ENCODE results near the gene ABCA1. TPM values are rescaled to one million over a fixed set of nuclear protein-coding genes. Genes with fewer than 3 reads are reported as not detected.

ABCA1 gene
- total RNA-seq, 1 experiment from 2014 or later, result 2.3 TPM

- TF ChIP-seq EZH2phosphoT487 (IDR thresholded peaks at IDR 0.05; ENCODE audit: borderline replicate concordance, low read length), result no peak
- TF ChIP-seq EZH2 (IDR thresholded peaks at IDR 0.05; ENCODE audit: low read length, unreplicated experiment), result no peak
- TF ChIP-seq, protein P1, sequence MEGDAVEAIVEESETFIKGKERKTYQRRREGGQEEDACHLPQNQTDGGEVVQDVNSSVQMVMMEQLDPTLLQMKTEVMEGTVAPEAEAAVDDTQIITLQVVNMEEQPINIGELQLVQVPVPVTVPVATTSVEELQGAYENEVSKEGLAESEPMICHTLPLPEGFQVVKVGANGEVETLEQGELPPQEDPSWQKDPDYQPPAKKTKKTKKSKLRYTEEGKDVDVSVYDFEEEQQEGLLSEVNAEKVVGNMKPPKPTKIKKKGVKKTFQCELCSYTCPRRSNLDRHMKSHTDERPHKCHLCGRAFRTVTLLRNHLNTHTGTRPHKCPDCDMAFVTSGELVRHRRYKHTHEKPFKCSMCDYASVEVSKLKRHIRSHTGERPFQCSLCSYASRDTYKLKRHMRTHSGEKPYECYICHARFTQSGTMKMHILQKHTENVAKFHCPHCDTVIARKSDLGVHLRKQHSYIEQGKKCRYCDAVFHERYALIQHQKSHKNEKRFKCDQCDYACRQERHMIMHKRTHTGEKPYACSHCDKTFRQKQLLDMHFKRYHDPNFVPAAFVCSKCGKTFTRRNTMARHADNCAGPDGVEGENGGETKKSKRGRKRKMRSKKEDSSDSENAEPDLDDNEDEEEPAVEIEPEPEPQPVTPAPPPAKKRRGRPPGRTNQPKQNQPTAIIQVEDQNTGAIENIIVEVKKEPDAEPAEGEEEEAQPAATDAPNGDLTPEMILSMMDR (conservative IDR thresholded peaks at IDR 0.05; ENCODE audit: low read depth, low read length), result no peak
- no peaks in the 10 kb centered on the region for H3K27me3 ChIP-seq (ENCODE audit: low read length)
- no peak overlapping the region for H2AFZ ChIP-seq (ENCODE audit: low read length)
- no TSS peak for BruUV-seq (replicated peaks)
- peak overlapping the region; percentile 68 for H3K4me2 ChIP-seq (ENCODE audit: low read length)
- H3K4me1 ChIP-seq (ENCODE audit: insufficient read depth, low read length), result peaks cover 55% of the 10 kb centered on the region
- no peak overlapping the region for H3K4me3 ChIP-seq (ENCODE audit: low read length)
- no peaks in the 10 kb centered on the region for H3K36me3 ChIP-seq (ENCODE audit: low read depth, low read length)
- intact Hi-C loops (cut with micrococcal nuclease), result no loop called here
- H3K27ac ChIP-seq (ENCODE audit: low read length), result peak overlapping the region; percentile 98
- peak overlapping the region; percentile 18; the same call in 1 of the 2 replicates for H3K9ac ChIP-seq (ENCODE audit: low read length)
- H3F3A ChIP-seq (ENCODE audit: low read length, unreplicated experiment), result peaks cover 5% of the 10 kb centered on the region
- no peaks in the 10 kb centered on the region for H3K9me2 ChIP-seq (replicated peaks; ENCODE audit: low read length)
- ATAC-seq (0 out of 2 replicates have a peak, but pooled peaks have one; percentile 5), DNase-seq (peak; percentile 19)
- H3K79me2 ChIP-seq (ENCODE audit: low read length), result no peaks in the 10 kb centered on the region
- ChIA-PET POLR2A (ENCODE audit: unreplicated experiment) (interaction anchor here (0.6 kb wide), 1 partner anchor 81 kb away, joined by 3 read pairs; no protein-coding TSS in a partner anchor), CTCF (no interaction called here)
- no peaks in the 10 kb centered on the region for H3K9me3 ChIP-seq (ENCODE audit: low read length)
- no peaks in the 10 kb centered on the region for H4K20me1 ChIP-seq (ENCODE audit: low read length)
Measured at GRCh38 chr9:104871961-104872527, 55.9 kb downstream of the ABCA1 start.

DNA sequence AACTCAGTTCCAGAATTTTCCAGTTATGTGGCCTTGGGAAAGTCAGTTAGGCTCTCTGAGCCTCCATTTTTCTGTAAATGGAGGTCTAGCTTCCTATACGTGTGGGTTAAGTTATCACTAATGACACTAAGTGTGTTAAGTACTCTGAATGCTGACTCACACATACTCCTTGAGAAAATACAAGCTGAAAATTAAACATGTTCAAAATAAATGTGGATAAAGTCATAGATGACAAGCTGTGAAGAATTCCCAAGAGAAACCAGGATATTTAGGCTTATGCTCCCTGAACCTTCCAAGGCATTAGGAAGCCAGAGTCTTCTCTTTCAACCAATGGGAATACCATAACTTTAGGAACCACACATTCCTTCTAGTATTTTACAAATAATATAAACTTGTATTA is 58.1 kb downstream of the ABCA1 start:
- no TSS peak for BruUV-seq (replicated peaks)
- H3K4me2 ChIP-seq (ENCODE audit: low read length), result no peak overlapping the region
- no peaks in the 10 kb centered on the region for H3K79me2 ChIP-seq (ENCODE audit: low read length)
- peaks cover 5% of the 10 kb centered on the region for H3F3A ChIP-seq (ENCODE audit: low read length, unreplicated experiment)
- POLR2A ChIA-PET (ENCODE audit: unreplicated experiment), result no interaction called here
- H3K36me3 ChIP-seq (ENCODE audit: low read depth, low read length), result no peaks in the 10 kb centered on the region
- H4K20me1 ChIP-seq (ENCODE audit: low read length), result no peaks in the 10 kb centered on the region
- H3K27me3 ChIP-seq (ENCODE audit: low read length), result no peaks in the 10 kb centered on the region
- H3K27ac ChIP-seq (ENCODE audit: low read length), result peak overlapping the region; percentile 48; the same call in 1 of the 2 replicates
- TF ChIP-seq, protein P1 (conservative IDR thresholded peaks at IDR 0.05; ENCODE audit: low read depth, low read length), result no peak
- TF ChIP-seq EZH2phosphoT487 (IDR thresholded peaks at IDR 0.05; ENCODE audit: borderline replicate concordance, low read length), result no peak
- no peak for TF ChIP-seq EZH2 (IDR thresholded peaks at IDR 0.05; ENCODE audit: low read length, unreplicated experiment)
- H3K9me3 ChIP-seq (ENCODE audit: low read length), result no peaks in the 10 kb centered on the region
- H2AFZ ChIP-seq (ENCODE audit: low read length), result no peak overlapping the region
- no peak overlapping the region for H3K4me3 ChIP-seq (ENCODE audit: low read length)
- no peak for ATAC-seq
- CTCF ChIA-PET, result interaction anchor here (0.6 kb wide), 1 partner anchor 580 kb away, joined by 4 read pairs; no protein-coding TSS in a partner anchor
- no peaks in the 10 kb centered on the region for H3K9me2 ChIP-seq (replicated peaks; ENCODE audit: low read length)
- intact Hi-C loops (cut with micrococcal nuclease), result no loop called here
- peaks cover 57% of the 10 kb centered on the region for H3K4me1 ChIP-seq (ENCODE audit: insufficient read depth, low read length)
- no peak for DNase-seq
- H3K9ac ChIP-seq (ENCODE audit: low read length), result no peak overlapping the region

Data from PC-3 (cell line).